ENCODE measurements around the gene LIN28B.

Gene LIN28B

GRCh38 chr6:105109955-105110895 lies 153.3 kb downstream of the LIN28B start:
- no peak for DNase-seq
- TF ChIP-seq GATA1 (IDR thresholded peaks at IDR 0.05; ENCODE audit: low read depth, low read length) (no peak), POLR2A (IDR thresholded peaks at IDR 0.05; ENCODE audit: low read length) (no peak)

GRCh38 chr6:105111105-105111504 lies 154.2 kb downstream of the LIN28B start:
- TF ChIP-seq POLR2A (IDR thresholded peaks at IDR 0.05; ENCODE audit: low read length) (no peak), GATA1 (IDR thresholded peaks at IDR 0.05; ENCODE audit: low read depth, low read length) (no peak)
- DNase-seq: no peak

DNA sequence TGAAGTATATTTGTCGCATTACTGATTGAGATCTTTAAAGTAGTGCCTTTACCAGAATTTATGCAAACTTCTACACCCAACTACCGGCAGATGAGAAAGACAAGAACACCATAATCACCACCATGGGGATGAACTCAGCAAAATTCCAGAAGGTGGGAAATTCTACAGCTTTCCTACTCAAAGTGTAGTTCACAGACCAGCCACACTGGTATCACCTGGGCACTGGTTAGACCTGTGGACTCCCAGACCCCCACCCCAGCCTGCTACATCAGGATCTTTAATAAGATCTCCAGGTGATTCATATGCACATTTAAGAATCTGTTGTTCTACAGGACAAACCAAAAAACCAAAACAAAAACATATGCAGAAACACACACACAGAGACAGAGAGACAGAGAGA lies 155.0 kb downstream of the LIN28B start:
- DNase-seq: no peak
- TF ChIP-seq POLR2A (IDR thresholded peaks at IDR 0.05; ENCODE audit: low read length): no peak
- no peak for TF ChIP-seq GATA1 (IDR thresholded peaks at IDR 0.05; ENCODE audit: low read depth, low read length)

DNA sequence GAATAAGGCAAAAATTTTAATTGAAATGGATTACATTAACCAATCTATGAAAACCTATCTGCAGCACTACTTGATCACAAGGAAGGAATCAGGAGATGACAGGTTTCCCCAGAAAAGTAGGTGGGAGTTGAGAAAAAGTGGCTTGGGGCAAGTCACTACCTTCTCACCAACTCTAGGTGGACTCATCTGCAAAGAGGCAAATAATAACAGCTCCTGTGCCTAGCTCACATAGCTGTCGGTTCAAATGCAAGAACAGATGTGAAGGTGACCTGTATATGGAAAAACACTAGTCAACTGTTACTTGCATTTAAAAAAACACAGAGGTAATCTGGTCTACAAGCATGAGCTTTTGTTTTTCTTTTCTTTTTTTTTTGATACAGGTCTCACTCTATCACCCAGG lies 155.7 kb downstream of the LIN28B start:
- TF ChIP-seq POLR2A (IDR thresholded peaks at IDR 0.05; ENCODE audit: low read length) (no peak), GATA1 (IDR thresholded peaks at IDR 0.05; ENCODE audit: low read depth, low read length) (no peak)
- DNase-seq: peak in 1 of 2 experiments; percentile 7

- no peak for DNase-seq
- TF ChIP-seq POLR2A (IDR thresholded peaks at IDR 0.05; ENCODE audit: low read length): no peak
- no peak for TF ChIP-seq GATA1 (IDR thresholded peaks at IDR 0.05; ENCODE audit: low read depth, low read length)
These were observed 156.5 kb downstream of the LIN28B start for GRCh38 chr6:105113422-105113821.

DNA sequence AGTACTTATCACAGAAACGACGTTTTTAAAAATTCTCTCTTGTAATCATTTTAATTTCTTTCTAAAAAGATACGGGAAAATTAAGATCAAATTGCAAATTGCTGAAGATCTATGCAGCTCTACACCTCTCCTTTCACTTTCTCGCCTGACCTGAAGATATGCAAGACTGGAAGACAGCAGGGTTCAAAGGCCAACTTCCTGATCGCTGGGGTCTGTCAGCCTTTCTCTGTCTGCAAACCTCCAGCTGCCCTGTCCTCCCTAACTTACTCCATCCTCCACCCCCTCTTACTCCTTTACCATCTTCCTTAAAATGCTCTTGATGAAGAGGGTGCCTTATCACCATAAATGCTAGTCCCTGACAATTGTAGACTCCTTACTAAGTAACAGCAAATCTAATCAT lies 159.2 kb downstream of the LIN28B start:
- TF ChIP-seq POLR2A (IDR thresholded peaks at IDR 0.05; ENCODE audit: low read length): no peak
- TF ChIP-seq GATA1 (IDR thresholded peaks at IDR 0.05; ENCODE audit: low read depth, low read length): no peak
- no peak for DNase-seq

DNA sequence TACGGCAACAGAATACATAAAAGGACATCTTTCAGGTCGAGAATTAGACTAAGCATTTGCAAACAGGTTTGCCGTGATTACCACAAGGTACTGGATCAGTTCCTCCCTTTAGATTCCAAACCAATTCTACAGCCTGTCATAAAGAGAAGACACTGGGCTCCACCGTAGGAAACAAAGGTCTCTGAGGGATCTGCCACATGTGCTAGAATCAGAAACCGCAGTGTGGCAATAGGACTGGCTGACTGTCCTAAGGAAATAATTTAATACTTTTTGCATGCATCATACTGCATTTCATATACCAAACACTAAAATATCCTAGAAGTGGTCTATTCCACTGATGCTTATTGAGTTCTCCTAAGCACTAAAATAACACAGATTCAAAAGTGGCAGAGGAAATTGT lies 163.7 kb downstream of the LIN28B start:
- TF ChIP-seq GATA1 (IDR thresholded peaks at IDR 0.05; ENCODE audit: low read depth, low read length): no peak
- no peak for TF ChIP-seq POLR2A (IDR thresholded peaks at IDR 0.05; ENCODE audit: low read length)
- no peak for DNase-seq

- TF ChIP-seq GATA1 (IDR thresholded peaks at IDR 0.05; ENCODE audit: low read depth, low read length) (no peak), POLR2A (IDR thresholded peaks at IDR 0.05; ENCODE audit: low read length) (no peak)
These were observed 165.1 kb downstream of the LIN28B start for GRCh38 chr6:105121981-105122380.

DNA sequence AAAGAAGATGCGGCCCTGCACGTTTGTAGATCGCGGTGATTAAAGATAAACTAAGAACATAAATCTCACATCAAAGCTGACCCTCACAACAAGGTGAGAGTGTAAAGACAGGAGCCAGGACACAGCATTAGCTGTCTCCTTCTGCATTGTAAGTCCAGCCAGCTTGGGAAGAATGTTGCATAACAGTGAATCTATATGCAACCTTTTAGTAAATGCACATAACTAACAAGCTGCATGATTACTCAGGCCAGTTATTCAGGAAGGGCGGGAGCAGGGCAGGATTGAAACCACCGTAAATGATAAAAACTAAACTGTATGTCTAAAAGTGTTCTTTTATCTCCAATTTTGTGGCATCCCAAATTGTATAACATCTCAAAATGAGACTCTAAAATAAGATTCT lies 165.8 kb downstream of the LIN28B start:
- DNase-seq: no peak
- TF ChIP-seq POLR2A (IDR thresholded peaks at IDR 0.05; ENCODE audit: low read length) (no peak), GATA1 (IDR thresholded peaks at IDR 0.05; ENCODE audit: low read depth, low read length) (no peak)

More at GRCh38 chr6:105121981-105122380, 165.1 kb downstream of the LIN28B start:
- no peak for DNase-seq

Measured in erythroblast (primary cell).